ENCODE data around the gene CIB4.
"Not testable (repeated sequence)": the region's sequence is repeated elsewhere in the genome, so short reads cannot be mapped to it uniquely, and the experiment has no call there.

Gene CIB4

DNA sequence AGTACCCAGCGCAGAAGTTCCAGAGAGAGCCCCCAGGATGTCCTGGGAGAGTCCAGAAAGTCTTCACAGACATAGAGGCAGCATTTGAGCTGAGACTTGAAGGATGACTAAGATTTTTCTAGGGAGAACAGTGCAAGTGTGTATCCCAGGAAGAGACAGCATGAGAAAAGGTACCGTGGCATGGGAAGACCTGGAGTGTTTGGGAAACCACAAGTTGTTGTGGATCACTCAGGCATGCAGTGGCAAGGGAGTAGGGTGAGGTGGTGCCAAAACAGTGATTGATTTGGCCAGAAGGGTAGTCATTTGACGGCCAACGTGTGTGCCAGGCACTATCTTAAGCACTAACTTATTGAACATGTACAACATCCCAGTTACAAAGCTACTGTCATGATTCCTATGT, 26.9 kb upstream of the CIB4 start:
- no peak for DNase-seq (ENCODE audit: low read depth in 2 of 2, low spot score in 1 of 2)

DNA sequence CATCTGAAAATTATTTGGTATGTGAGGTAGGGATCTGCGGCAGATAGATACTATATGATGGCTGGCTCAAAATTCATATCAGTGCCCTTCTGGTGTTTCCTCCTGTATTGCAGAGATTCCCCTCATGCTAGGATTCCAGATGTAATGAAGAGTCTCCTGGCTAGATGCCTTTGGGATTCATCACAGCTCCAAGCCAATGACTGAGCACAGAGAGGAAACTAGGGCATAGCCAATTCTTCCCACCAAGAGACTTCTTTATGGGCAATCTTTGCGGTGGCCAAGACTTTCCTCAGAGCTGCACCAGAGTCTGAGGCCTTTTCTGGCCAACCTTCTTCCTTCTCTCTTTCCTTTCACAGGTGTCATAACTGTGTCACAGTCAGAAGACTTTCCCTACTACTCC, 25.5 kb upstream of the CIB4 start:
- no peak for DNase-seq (ENCODE audit: low read depth in 2 of 2, low spot score in 1 of 2)

DNA sequence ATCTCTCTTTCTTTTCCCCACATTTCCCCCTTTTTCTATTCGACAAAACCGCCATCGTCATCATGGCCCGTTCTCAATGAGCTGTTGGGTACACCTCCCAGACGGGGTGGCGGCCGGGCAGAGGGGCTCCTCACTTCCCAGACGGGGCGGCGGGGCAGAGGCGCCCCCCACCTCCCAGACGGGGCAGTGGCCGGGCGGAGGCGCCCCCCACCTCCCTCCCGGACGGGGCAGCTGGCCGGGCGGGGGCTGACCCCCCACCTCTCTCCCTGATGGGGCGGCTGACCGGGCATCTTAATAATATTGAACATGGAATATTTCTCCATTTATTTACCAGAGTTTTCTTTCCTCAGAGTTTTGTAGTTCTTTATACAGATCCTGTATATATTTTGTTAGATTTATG, 24.1 kb upstream of the CIB4 start:
- not testable (repeated sequence) for DNase-seq (ENCODE audit: low read depth in 2 of 2, low spot score in 1 of 2)

DNA sequence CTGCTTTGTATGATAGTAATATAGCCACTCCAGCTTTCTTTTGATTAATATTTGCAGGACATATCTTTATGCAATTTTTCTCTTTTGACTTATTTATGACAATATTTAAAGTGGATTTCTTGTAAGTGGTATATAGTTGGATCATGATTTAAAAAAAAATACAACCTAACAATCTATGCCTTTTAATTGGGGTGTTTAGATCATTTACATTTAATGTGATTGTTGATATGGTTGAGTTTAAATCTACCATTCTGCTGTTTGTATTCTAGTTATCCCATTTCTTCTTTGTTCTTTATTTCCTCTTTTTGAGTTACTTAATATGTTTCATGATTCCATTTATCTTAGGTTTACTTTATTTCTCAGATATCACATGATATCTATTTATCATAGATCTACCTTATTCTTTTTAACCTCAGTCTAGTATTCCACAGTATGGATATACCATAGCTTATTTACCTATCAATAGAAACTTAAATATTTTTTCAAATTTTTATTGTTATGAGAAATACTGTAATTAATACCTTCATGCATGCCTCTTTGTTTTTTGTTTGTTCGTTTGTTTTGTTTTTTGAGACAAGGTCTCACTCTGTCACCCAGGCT, 19.3 kb upstream of the CIB4 start:
- no peak for DNase-seq (ENCODE audit: low read depth in 2 of 2, low spot score in 1 of 2)

DNA sequence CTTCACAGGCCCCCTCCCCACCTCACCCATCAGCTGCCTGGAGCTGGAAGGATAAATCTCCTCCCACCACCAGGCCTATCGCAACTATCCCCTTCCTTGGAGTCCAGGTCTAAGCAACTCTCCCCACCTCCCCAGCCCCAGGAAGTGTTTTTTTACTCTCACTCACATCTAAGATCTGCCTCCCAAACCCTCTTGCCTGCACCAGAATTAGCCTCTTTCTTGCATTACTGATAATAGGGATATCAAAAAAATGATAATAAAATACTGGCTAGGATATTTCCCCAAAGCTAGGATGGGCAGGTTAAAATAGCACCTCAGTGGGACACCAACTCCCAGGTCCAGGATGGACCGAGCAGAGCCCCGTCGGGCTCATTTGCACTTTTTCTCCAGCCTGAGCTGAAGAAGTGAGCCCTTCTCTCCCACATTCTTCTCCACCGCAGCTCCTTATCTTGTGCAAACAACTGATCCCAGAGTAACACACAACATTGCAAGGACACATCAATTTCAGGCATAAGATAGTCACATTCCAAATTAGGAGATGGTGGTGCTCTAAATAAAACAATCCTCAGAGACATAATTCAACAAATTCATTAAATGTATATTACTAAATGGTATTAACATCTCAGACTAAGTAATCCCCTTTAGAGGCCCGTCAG, 17.7 kb upstream of the CIB4 start:
- DNase-seq (ENCODE audit: low read depth in 2 of 2, low spot score in 1 of 2): no peak

DNA sequence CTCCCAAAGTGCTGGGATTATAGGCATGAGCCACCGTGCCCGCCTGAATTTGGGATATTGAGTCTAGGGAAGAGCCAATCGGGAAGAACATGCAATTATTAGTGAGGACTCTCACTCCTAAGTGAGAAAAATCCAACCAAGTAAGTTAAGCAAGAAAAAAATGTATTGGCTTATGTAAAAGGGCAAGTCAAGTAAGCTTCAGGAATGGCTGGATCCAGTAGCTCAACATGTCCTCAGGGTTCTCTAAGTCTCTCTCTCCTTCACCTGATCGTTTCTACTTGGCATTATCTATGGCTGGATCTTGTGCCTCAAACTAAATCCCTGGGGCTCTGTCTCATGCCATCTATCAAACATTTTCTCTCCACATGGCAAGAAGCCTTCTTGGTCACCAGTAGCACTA, 16.1 kb upstream of the CIB4 start:
- no peak for DNase-seq (ENCODE audit: low read depth in 2 of 2, low spot score in 1 of 2)

DNA sequence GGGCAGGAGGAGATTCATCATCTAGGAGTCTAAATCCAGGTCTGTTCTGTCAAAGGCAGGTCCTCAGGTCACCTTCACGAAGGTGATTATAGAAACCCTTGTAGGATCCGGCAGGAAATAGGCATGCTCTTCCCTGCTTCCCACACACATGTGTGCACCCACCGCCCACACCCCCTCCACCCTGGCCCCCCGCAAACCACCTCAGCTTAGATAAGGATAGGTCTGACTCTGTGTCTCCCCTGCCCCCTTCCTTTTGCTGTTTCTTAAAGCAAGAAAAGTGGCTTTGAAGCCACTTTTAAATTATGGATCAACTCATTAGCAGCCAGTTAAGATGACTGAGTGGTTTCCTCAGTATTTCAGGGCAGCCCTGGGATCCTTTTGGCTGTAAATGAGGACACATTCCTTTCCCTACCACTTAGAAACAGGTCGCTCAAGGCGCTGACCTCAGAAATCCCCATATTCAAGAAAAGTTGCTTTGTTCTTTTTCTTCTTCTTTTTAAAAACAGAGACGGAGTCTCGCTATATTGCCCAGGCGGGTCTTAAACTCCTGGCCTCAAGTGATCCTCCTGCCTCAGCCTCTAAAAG, 14.5 kb upstream of the CIB4 start:
- DNase-seq (ENCODE audit: low read depth in 2 of 2, low spot score in 1 of 2): no peak

DNA sequence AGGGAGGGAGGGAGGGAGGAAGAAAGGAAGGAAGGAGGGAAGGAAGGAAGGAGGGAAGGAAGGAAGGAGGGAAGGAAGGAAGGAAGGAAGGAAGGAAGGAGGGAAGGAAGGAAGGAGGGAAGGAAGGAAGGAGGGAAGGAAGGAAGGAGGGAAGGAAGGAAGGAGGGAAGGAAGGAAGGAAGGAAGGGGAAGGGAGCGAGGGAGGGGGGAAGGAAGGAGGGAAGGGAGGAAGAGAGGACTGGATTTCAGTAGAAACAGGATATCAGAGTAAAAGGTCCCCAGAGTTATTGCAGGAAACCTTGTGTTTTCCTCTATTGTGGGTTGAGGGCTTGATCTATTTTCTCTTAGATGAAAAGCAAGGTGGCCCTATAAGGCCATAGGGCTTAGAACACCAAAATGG, 14.0 kb upstream of the CIB4 start:
- DNase-seq (ENCODE audit: low read depth in 2 of 2, low spot score in 1 of 2): not testable (repeated sequence)

DNA sequence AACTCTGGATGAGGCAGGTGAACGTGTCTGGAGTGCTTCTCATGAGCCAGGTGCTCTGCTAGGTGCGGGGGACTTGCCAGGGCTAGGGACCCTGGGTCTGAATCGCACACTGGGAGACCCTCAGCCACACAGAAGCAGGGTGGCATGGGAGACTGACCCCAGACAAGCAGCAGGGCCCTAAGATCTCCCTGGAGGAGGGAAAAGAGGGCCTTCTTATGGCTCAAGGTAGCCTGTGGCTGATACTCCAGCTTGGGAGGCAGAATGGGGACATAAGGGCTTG, 12.8 kb upstream of the CIB4 start:
- DNase-seq (ENCODE audit: low read depth in 2 of 2, low spot score in 1 of 2): no peak

DNA sequence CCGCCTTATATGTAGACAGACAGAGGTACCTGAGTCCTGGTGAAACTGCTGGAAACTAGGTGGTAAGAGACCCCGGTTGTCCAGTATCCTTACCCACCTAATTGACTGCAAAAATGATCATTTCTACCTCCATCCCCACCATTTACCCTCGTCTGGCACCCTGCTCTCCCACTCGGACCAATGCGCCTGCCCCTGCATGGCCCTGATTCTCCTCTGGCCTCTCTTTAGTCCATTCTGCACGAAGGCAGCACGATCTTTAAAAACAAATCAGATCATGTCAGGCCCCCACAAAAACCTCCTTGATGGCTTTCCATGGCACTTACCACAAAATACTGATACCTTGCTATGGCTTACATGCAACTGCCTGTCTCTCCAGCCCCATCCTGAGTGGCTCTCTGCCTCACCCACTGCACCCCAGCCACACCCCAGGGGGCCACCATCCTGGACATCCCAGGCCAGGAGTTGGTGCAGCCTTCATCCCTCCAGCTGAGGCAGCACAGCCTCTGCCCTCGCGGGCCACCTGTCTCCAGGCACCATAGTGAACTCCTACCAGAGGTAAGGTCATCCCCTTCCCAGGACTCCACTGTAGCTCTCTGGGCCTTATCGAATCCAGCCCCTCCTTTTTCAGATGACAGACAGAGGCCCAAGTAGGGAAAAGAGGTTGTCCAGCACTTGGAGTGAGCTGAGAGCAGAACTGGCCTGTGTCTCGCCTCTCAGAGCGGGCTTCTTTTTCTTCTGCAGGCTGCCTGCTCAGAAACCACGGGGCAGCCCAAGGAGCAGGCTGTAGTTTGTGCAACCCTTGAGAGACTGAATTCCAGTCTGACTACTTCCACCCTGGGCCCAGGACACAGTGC, 12.3 kb upstream of the CIB4 start:
- DNase-seq (ENCODE audit: low read depth in 2 of 2, low spot score in 1 of 2): no peak

DNA sequence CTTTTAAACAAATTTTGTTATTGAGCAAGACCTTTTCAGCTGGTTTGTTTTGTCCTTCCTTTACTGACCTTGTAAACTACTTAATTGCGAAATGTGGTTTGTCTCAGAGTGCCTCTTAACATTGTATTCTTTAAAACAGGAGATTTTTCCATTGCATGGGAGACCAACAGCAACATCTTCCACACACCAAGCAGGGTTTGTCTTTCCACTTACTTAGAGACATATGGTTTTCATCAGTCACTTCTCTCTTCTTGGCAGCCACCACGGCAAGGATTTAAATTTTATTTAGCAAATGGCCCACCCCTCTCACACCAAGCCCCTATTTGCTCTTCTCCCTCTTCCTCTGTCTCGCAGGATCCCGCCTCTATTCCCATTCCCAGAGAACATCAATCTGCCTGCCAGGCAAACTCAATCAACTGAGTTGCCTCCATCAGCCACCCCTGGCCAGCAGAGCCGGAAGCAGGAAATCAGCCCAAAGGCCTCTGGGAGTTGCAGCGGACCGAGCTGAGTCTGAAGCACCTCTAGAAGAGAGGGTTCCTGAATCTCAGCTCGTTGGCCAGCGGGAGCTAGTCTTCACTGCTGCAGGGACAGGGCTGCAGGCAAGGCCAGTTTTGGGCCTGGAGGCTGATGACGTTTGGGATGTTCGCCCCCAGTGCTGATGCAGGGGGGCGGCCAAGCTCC, 11.3 kb upstream of the CIB4 start:
- no peak for DNase-seq (ENCODE audit: low read depth in 2 of 2, low spot score in 1 of 2)

DNA sequence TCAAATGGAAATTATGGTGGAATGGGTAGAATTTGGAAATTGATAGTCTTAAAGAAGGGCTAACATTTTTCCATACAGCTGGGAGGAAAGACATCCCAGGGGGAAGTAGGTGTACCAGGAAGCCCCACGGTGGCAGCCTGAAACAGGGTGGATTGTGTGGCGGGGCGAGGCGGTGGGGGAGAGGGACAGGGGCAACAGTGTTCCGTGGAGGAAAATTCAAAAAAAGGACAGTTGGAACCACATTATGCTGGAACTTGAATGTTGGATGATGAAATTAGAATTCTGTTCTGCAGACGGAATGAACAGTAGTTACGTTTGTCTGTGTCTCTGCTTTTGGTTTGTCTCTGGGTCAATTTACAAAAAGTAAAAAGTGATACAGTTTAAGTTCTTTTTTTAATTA, 10.6 kb upstream of the CIB4 start:
- DNase-seq (ENCODE audit: low read depth in 2 of 2, low spot score in 1 of 2): no peak

DNA sequence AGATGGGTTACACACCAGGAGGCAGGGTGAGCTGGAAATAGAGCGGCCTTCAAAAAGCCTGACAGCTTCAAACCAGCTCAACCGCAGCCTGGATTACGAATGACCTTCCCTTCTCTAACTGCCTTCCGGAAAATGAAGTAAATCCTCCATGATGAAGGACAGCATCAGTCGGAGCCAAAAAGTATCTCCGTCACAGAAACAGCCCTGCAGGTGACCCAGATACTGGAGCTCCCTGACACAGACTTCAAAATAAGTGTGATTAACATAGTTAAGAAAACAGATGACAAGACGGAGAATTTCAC, 10.3 kb upstream of the CIB4 start:
- no peak for DNase-seq (ENCODE audit: low read depth in 2 of 2, low spot score in 1 of 2)

DNA sequence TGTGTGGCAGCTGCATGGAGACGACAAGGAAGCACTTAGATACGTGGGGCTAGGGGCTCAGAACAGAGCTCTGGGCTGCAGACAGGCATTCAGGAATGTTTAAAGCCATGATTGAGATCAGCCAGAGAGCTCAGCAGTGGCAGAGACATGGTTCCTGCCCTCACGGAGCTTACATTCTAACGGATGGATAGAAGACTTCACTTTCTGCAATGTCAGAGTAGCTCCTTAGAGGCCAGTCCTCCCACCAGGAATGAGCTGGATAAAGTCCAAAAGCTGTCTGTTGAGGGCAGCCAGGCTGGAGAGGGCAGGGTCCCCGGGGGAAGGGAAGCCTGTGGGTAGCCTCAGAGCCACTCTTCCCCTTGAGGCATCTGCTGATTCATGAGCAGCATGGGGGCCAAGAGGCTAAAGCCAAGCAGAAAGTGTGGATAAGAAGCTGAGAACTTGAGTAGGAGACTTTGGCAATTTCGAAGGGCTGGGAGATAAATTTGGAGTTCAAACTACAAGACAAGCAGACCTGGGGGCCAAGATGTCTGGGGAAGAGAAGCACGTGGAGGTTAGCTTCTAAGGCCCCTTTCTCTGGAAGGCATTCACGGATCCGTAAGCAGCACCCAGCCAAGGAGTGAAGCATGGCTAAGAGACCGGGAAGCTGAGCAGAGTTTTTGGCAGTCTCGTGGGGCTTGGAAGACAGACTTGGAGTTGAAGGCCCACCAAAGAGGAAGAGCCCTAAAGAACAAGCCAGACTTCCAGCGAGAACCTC, 9.7 kb upstream of the CIB4 start:
- DNase-seq (ENCODE audit: low read depth in 2 of 2, low spot score in 1 of 2): no peak

DNA sequence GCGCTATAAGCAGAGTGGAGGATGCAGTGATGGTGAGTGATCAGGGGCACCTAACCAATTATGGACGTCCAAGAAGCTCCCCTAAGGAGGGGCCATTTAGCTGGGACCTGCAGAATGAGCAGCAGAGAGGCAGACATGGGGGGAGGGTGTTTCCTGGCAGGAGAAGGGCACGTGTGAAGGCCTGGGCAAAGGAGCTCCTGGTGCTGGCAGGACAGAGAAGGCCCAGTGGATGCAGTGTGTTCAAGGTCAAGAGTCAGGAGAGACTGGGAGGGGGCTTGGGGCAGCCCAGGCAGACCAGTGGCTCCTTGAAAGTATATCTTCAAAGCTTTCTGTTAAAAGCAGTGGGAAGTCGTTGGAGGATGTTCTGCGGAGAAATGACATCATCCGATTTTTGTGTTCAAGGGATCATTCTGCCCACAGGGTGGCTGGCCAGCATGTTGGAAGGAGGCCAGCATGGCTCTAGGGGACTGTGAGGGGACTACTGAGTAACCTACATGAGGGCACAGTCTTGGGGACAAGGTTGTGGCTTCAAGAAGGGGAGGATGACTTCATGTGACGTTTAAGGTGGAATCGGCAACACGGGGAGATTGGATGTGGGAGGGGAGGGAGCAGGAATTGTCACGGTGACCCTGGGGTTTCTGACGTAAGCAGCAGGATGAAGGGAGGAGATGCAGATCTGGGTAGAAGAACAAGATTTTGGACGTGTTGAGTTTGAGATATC, 9.0 kb upstream of the CIB4 start:
- no peak for DNase-seq (ENCODE audit: low read depth in 2 of 2, low spot score in 1 of 2)

DNA sequence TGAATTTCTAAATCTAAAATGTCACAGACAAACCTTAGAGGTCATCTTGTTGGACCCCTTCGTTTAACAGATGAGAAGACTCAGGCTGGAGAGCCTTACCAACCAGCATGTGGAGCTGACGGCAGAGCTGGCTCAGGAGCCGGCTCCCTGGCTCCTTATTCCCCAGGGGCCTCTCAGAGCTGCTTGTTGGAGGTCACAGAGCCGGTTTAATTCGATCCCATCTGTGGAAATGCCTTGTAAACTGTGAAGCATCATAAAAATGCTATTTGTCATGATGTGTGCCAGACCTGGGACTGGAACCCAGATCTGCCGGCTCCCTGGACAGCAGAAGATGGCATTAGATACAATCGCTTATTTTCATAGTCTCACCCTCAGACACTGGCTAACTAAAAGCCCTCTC, 8.2 kb upstream of the CIB4 start:
- no peak for DNase-seq (ENCODE audit: low read depth in 2 of 2, low spot score in 1 of 2)

DNA sequence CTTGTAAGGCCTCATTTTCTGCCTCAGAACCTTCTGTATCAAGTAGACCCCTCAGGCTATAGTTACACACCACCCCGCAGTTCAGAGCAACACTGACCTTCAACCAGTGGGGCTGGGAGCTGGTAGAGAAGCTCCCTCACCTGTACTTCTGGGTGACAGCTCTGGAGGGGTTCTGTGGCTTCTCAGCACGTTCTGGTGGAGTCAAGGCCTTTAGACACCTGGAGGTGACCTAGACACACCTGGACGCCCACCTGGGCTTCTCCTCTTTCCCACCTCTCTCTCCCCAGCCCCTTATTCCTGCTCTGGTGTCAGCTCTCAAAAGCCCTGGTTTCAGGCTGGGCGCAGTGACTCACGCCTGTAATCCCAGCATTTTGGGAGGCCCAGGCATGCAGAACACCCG, 7.3 kb upstream of the CIB4 start:
- DNase-seq (ENCODE audit: low read depth in 2 of 2, low spot score in 1 of 2): no peak

DNA sequence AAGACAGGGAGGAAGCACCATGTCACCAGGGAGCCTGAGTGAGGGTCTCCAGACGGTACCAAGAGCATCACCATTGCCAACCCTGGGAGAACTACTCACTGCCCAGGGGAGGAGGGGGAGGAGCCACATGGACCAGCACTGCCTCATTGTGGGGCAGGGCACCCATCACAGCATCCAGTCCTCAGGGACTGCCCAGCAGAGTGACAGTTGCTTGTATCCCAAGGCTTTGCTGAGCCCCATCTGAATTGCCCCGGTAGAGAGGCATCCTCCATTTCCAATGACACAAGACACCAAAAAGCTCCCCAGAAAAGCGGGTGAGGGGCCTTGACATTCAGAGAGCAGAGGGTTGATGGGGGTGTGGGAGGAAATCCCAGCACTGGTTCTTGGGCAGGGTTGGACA, 6.8 kb upstream of the CIB4 start:
- DNase-seq (ENCODE audit: low read depth in 2 of 2, low spot score in 1 of 2): no peak

DNA sequence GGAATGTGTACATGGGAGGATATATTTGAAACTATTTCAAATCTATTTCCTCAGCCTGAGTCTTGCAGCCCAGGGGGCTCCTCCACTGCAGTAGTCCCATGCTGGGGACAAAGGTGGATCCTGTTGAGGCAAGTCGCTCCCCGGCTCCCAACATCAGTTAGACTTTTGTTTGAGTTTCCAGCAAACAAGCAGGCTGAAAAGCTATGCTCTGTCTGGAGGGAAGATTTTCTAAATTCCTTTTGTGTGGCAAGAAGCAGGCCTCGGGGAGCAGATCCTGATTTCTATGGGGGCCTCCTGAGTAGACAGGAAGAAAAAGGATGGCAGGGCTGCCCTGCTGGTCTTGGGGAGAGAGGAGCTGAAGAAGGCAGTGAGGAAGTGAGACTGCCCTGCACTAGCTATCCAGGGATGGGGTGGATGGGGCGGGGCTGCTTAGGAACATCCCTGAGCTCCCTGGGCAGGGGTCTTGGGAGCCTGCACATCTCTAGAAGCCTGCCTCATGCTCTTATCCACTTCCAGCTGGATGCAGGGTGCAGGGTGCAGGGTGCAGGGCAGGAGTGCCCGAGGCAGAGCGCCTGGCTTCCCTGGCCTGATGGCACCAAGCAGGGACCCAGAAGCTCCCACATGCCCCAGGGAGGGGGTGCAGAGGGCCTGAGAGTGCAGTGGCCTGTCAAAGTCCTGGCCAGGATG, 6.0 kb upstream of the CIB4 start:
- DNase-seq (ENCODE audit: low read depth in 2 of 2, low spot score in 1 of 2): no peak

DNA sequence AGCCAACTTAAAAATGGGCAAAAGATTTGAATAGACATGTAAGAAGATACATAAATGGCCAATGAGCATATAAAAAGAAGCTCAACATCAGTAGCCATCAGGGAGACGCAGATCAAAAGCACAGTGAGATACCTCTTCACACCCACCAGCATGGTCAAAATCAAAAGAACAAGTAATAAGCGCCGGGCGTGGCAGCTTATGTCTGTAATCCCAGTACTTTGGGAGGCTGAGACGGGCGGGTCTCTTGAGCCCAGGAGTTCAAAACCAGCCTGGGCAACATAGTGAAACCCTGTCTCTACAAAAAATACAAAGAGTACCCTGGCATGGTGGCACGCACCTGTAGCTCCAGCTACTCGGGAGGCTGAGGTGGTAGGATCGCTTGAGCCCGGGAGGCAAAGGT, 4.6 kb upstream of the CIB4 start:
- DNase-seq (ENCODE audit: low read depth in 2 of 2, low spot score in 1 of 2): no peak
